Gastrocnemius medialis (tissue), 4 donors: Measurements from ENCODE around the gene C12orf42.

Experiments used
- CTCF ChIP-seq, 5 experiments: fragments of 450-650 bp in 3 of 5; fragments of 200-600 bp in 2 of 5; sonication (generic) in 2 of 5; IDR thresholded peaks in 4 of 5; conservative IDR thresholded peaks in 1 of 5; 1 replicate in 4 of 5; 2 replicates in 1 of 5; pipeline ENCODE4 v1.5.1; 2016 to 2019; ENCODE audit warnings: antibody characterized with exemption in 5 of 5, mild to moderate bottlenecking in 3 of 5, moderate library complexity in 3 of 5
- POLR2A ChIP-seq, 2 donors: fragments of 450-650 bp; IDR thresholded peaks; one replicate each; pipeline ENCODE4 v1.6.1; 2017; ENCODE audit warnings: antibody characterized with exemption in 2 of 2, mild to moderate bottlenecking in 2 of 2, moderate library complexity in 2 of 2

GRCh38 chr12:103386451-103386850, 109.3 kb downstream of the C12orf42 start:
- TF ChIP-seq CTCF (IDR thresholded peaks at IDR 0.05 in 4 of 5, conservative IDR thresholded peaks at IDR 0.05 in 1 of 5) (no peak), POLR2A (IDR thresholded peaks at IDR 0.05) (no peak)
